Neural progenitor cell (in vitro differentiated cells): ENCODE data around the gene EPHA10. TPM values are rescaled to one million over a fixed set of nuclear protein-coding genes. Genes with fewer than 3 reads are reported as not detected.

Experiments
- DNase-seq: peaks from one replicate; pipeline ENCODE4 v3.0.0-alpha.2; 2016; ENCODE audit warnings: low spot score
- H2AFZ ChIP-seq: fragments of 200-600 bp; sonication (generic); replicated peaks from 2 replicates; pipeline ENCODE4 v1.6.1; 2016; ENCODE audit warnings: antibody characterized with exemption
- H3F3A ChIP-seq: fragments of 200-600 bp; sonication (generic); 2 replicates; pipeline ENCODE4 v1.6.1; 2016; ENCODE audit warnings: antibody characterized with exemption, low read depth
- H3K27ac ChIP-seq: fragments of 200-600 bp; sonication (generic); 2 replicates; pipeline ENCODE4 v1.5.1; 2016; ENCODE audit warnings: mild to moderate bottlenecking
- H3K27me3 ChIP-seq: fragments of 200-600 bp; sonication (generic); 2 replicates; pipeline ENCODE4 v1.6.1; 2016; ENCODE audit warnings: mild to moderate bottlenecking, moderate library complexity
- H3K36me3 ChIP-seq: fragments of 200-600 bp; sonication (generic); 2 replicates; pipeline ENCODE4 v1.5.1; 2016
- H3K4me1 ChIP-seq: fragments of 200-600 bp; sonication (generic); 2 replicates; pipeline ENCODE4 v1.6.1; 2016; ENCODE audit warnings: mixed run types
- H3K4me2 ChIP-seq: fragments of 200-600 bp; sonication (generic); 2 replicates; pipeline ENCODE4 v1.6.1; 2016
- H3K4me3 ChIP-seq: fragments of 200-600 bp; sonication (generic); 2 replicates; pipeline ENCODE4 v1.5.1; 2016
- H3K79me2 ChIP-seq: fragments of 200-600 bp; sonication (generic); 2 replicates; pipeline ENCODE4 v1.6.1; 2016; ENCODE audit warnings: low read depth
- H3K9ac ChIP-seq: fragments of 200-600 bp; sonication (generic); 2 replicates; pipeline ENCODE4 v1.6.1; 2016
- H3K9me3 ChIP-seq: fragments of 200-600 bp; sonication (generic); 2 replicates; pipeline ENCODE4 v1.5.1; 2016; ENCODE audit warnings: low read depth
- H4K20me1 ChIP-seq: fragments of 200-600 bp; sonication (generic); 2 replicates; pipeline ENCODE4 v1.6.1; 2016; ENCODE audit warnings: low read depth
- H3K27ac Mint-ChIP-seq: 3 replicates; pipeline ENCODE4 v1.8.0; 2021; ENCODE audit warnings: mixed read lengths
- H3K27me3 Mint-ChIP-seq: 2 replicates; pipeline ENCODE4 v1.8.0; 2022; ENCODE audit warnings: low read depth, mild to moderate bottlenecking, inconsistent platforms, moderate library complexity, mixed read lengths; ENCODE audit not compliant: insufficient read depth
- H3K36me3 Mint-ChIP-seq: 3 replicates; pipeline ENCODE4 v1.8.0; 2021; ENCODE audit warnings: mixed read lengths
- H3K4me1 Mint-ChIP-seq: 3 replicates; pipeline ENCODE4 v1.8.0; 2021; ENCODE audit warnings: mixed read lengths
- H3K4me3 Mint-ChIP-seq: 3 replicates; pipeline ENCODE4 v1.8.0; 2021; ENCODE audit warnings: mild to moderate bottlenecking, moderate library complexity, mixed read lengths
- H3K9me3 Mint-ChIP-seq: 3 replicates; pipeline ENCODE4 v1.8.0; 2020; ENCODE audit warnings: mixed read lengths
- CTCF ChIP-seq: fragments of 200-600 bp; sonication (generic); IDR thresholded peaks from 2 replicates; pipeline ENCODE4 v1.5.1; 2017; ENCODE audit warnings: antibody characterized with exemption, mild to moderate bottlenecking
- EZH2 ChIP-seq: fragments of 200-600 bp; sonication (generic); IDR thresholded peaks from 2 replicates; pipeline ENCODE4 v1.6.1; 2017; ENCODE audit warnings: antibody characterized with exemption, mild to moderate bottlenecking, moderate library complexity
- EZH2phosphoT487 ChIP-seq: fragments of 200-600 bp; sonication (generic); IDR thresholded peaks from 2 replicates; pipeline ENCODE4 v1.6.1; 2017; ENCODE audit warnings: antibody characterized with exemption
- small RNA-seq: library from RNA; depleted of rRNA; stranded (forward); fragments of <200 nt; gene quantifications from one replicate; pipeline ENCODE3, GENCODE V24; 2015
- total RNA-seq: library from RNA; depleted of rRNA; stranded (reverse); fragments of >200 nt; gene quantifications from 2 replicates; pipeline ENCODE4 v1.2.3, GENCODE V29; 2015; ENCODE audit warnings: low replicate concordance

EPHA10 gene
- total RNA-seq, 1 donor from 2014 or later, result not detected

- H3K4me3 Mint-ChIP-seq, result no peak overlapping the region
- TF ChIP-seq EZH2 (no peak), EZH2phosphoT487 (no peak), CTCF (no peak)
- H3K4me1 Mint-ChIP-seq, result peaks cover 42% of the 10 kb centered on the region
- no peaks in the 10 kb centered on the region for H3K9me3 ChIP-seq
- H3K9me3 Mint-ChIP-seq, result no peaks in the 10 kb centered on the region
- H3K79me2 ChIP-seq, result no peaks in the 10 kb centered on the region
- H3K4me3 ChIP-seq, result no peak overlapping the region
- peak; percentile 48 for DNase-seq
- H3F3A ChIP-seq, result peaks cover 6% of the 10 kb centered on the region
- H4K20me1 ChIP-seq, result no peaks in the 10 kb centered on the region
- peaks cover 48% of the 10 kb centered on the region for H3K27me3 ChIP-seq
- H3K27me3 Mint-ChIP-seq, result peaks cover 6% of the 10 kb centered on the region
- peak overlapping the region; percentile 5 for H3K4me2 ChIP-seq
- H3K9ac ChIP-seq, result no peak overlapping the region
- peak overlapping the region; percentile 8 for H2AFZ ChIP-seq
- H3K4me1 ChIP-seq, result peaks cover 19% of the 10 kb centered on the region
- H3K27ac ChIP-seq, result no peak overlapping the region
- H3K27ac Mint-ChIP-seq, result peak overlapping the region; percentile 83
- H3K36me3 ChIP-seq, result no peaks in the 10 kb centered on the region
- H3K36me3 Mint-ChIP-seq, result no peaks in the 10 kb centered on the region
Observed at GRCh38 chr1:37667023-37667671, 97.8 kb downstream of the EPHA10 start.

GRCh38 chr1:37666241-37666867 lies 98.6 kb downstream of the EPHA10 start:
- no peak overlapping the region for H3K4me3 Mint-ChIP-seq
- H3K27ac Mint-ChIP-seq, result no peak overlapping the region
- no peak for DNase-seq
- no peak overlapping the region for H2AFZ ChIP-seq
- H3K4me1 Mint-ChIP-seq, result peaks cover 47% of the 10 kb centered on the region
- no peaks in the 10 kb centered on the region for H3K36me3 Mint-ChIP-seq
- H3K27me3 Mint-ChIP-seq, result peaks cover 6% of the 10 kb centered on the region
- H3K9me3 ChIP-seq, result no peaks in the 10 kb centered on the region
- peaks cover 7% of the 10 kb centered on the region for H3F3A ChIP-seq
- TF ChIP-seq EZH2 (no peak), CTCF (no peak)
- H3K4me1 ChIP-seq, result peaks cover 22% of the 10 kb centered on the region
- no peaks in the 10 kb centered on the region for H3K36me3 ChIP-seq
- H4K20me1 ChIP-seq, result no peaks in the 10 kb centered on the region
- no peak overlapping the region for H3K27ac ChIP-seq
- no peak overlapping the region for H3K4me3 ChIP-seq
- H3K27me3 ChIP-seq, result peaks cover 40% of the 10 kb centered on the region
- no peaks in the 10 kb centered on the region for H3K9me3 Mint-ChIP-seq
- H3K4me2 ChIP-seq, result no peak overlapping the region
- no peak overlapping the region for H3K9ac ChIP-seq
- H3K79me2 ChIP-seq, result no peaks in the 10 kb centered on the region

Small RNA genes lying within 50 kb of the gene (small RNA-seq; reads per million reads assigned to genes)
- not detected for gene RF00019

Other genes starting within 250 kb of the EPHA10 start
- gene SNIP1, start 210.8 kb downstream of the EPHA10 start, total RNA-seq, result 15.4 and 22.0 TPM in 2 replicates
- 30.3 and 36.5 TPM in 2 replicates for gene DNALI1, start 208.2 kb downstream of the EPHA10 start, total RNA-seq
- gene GNL2, start 169.2 kb downstream of the EPHA10 start, total RNA-seq, result 48.9 and 67.1 TPM in 2 replicates
- 0.67 and 0.93 TPM in 2 replicates for gene RSPO1, start 130.2 kb downstream of the EPHA10 start, total RNA-seq
- 49.3 and 65.0 TPM in 2 replicates for gene CDCA8, start 72.6 kb downstream of the EPHA10 start, total RNA-seq
- 0.24 and 0.40 TPM in 2 replicates for gene MANEAL, start 28.7 kb upstream of the EPHA10 start, total RNA-seq
- 17.7 and 35.7 TPM in 2 replicates for gene C1orf122, start 42.7 kb upstream of the EPHA10 start, total RNA-seq
- 12.9 and 17.4 TPM in 2 replicates for gene YRDC, start 43.1 kb upstream of the EPHA10 start, total RNA-seq
- 5.6 and 5.9 TPM in 2 replicates for gene MTF1, start 94.5 kb upstream of the EPHA10 start, total RNA-seq
- gene INPP5B, start 181.9 kb upstream of the EPHA10 start, total RNA-seq, result 22.0 and 27.2 TPM in 2 replicates
- 120 and 172 TPM in 2 replicates for gene SF3A3, start 224.9 kb upstream of the EPHA10 start, total RNA-seq
- gene FHL3, start 240.4 kb upstream of the EPHA10 start, total RNA-seq, result 8.1 and 21.5 TPM in 2 replicates
- gene UTP11, start 247.6 kb upstream of the EPHA10 start, total RNA-seq, result 52.4 and 86.0 TPM in 2 replicates